Keratinocyte (primary cell): ENCODE data around the gene PLK4. TPM values are rescaled to one million over a fixed set of nuclear protein-coding genes. Genes with fewer than 3 reads are reported as not detected.

Experiments
- DNase-seq: peaks from one replicate; pipeline ENCODE4 v3.0.0-alpha.2; 2011; ENCODE audit warnings: low read depth, missing footprints, low spot score
- FAIRE-seq: peaks from 2 replicates; lab custom pipeline; 2011; peaks lifted over from hg19 to GRCh38; lab: Jason Lieb, UNC
- H2AFZ ChIP-seq: 2 replicates; pipeline ENCODE4 v1.6.0; 2012; ENCODE audit warnings: low read length, control low read depth, inconsistent platforms; ENCODE audit not compliant: control insufficient read depth
- H3K27ac ChIP-seq: 2 replicates; pipeline ENCODE4 v1.5.1; 2011; ENCODE audit warnings: low read length; ENCODE audit not compliant: control insufficient read depth, insufficient read depth
- H3K27me3 ChIP-seq: 3 replicates; pipeline ENCODE4 v1.6.0; 2011; ENCODE audit warnings: low read length; ENCODE audit not compliant: control insufficient read depth, insufficient read depth; ENCODE audit errors: extremely low read depth
- H3K36me3 ChIP-seq, 2 experiments: 2 replicates in 1 of 2; 3 replicates in 1 of 2; pipeline ENCODE4 v1.5.1; 2011; ENCODE audit warnings: low read length in 2 of 2, mild to moderate bottlenecking in 1 of 2; ENCODE audit not compliant: control insufficient read depth in 2 of 2, insufficient read depth in 2 of 2; ENCODE audit errors: extremely low read depth in 1 of 2
- H3K4me1 ChIP-seq: 3 replicates; pipeline ENCODE4 v1.5.1; 2011; ENCODE audit warnings: low read length; ENCODE audit not compliant: control insufficient read depth, insufficient read depth; ENCODE audit errors: extremely low read depth
- H3K4me2 ChIP-seq: 3 replicates; pipeline ENCODE4 v1.6.0; 2011; ENCODE audit warnings: low read depth, low read length; ENCODE audit not compliant: control insufficient read depth, insufficient read depth; ENCODE audit errors: extremely low read depth
- H3K4me3 ChIP-seq, 3 experiments: fragments of 200-600 bp in 1 of 3; sonication (generic) in 1 of 3; 2 replicates in 2 of 3; 3 replicates in 1 of 3; pipeline ENCODE4 v1.5.1; 2011 to 2016; ENCODE audit warnings: low read length in 3 of 3, mild to moderate bottlenecking in 3 of 3, control low read depth in 2 of 3, inconsistent platforms in 1 of 3, low read depth in 1 of 3, mixed read lengths in 1 of 3, mixed run types in 1 of 3, moderate library complexity in 1 of 3; ENCODE audit not compliant: control insufficient read depth in 2 of 3, insufficient read depth in 2 of 3; ENCODE audit errors: extremely low read depth in 1 of 3
- H3K79me2 ChIP-seq: 2 replicates; pipeline ENCODE4 v1.6.0; 2012; ENCODE audit warnings: low read length; ENCODE audit not compliant: control insufficient read depth, insufficient read depth
- H3K9ac ChIP-seq: 3 replicates; pipeline ENCODE4 v1.6.0; 2011; ENCODE audit warnings: low read length; ENCODE audit not compliant: control insufficient read depth, insufficient read depth; ENCODE audit errors: extremely low read depth
- H3K9me1 ChIP-seq: 3 replicates; pipeline ENCODE4 v1.6.0; 2011; ENCODE audit warnings: low read length; ENCODE audit not compliant: control insufficient read depth, insufficient read depth; ENCODE audit errors: extremely low read depth
- H3K9me3 ChIP-seq: 2 replicates; pipeline ENCODE4 v1.5.1; 2012; ENCODE audit warnings: low read depth, low read length; ENCODE audit not compliant: control insufficient read depth
- H4K20me1 ChIP-seq: 3 replicates; pipeline ENCODE4 v1.6.0; 2011; ENCODE audit warnings: low read length; ENCODE audit not compliant: control insufficient read depth, insufficient read depth; ENCODE audit errors: extremely low read depth
- CTCF ChIP-seq, 3 experiments: IDR thresholded peaks in 1 of 3; conservative IDR thresholded peaks in 1 of 3; optimal IDR thresholded peaks in 1 of 3; 2 replicates in 2 of 3; 3 replicates in 1 of 3; pipeline versions ENCODE3 to v1.5.1; 2011; ENCODE audit warnings: low read length in 3 of 3, mild to moderate bottlenecking in 3 of 3, moderate library complexity in 2 of 3, control low read depth in 1 of 3, inconsistent platforms in 1 of 3; ENCODE audit not compliant: insufficient read depth in 2 of 3; ENCODE audit errors: extremely low read depth in 1 of 3
- EZH2 ChIP-seq: IDR thresholded peaks from one replicate; pipeline ENCODE4 v1.6.1; 2012; ENCODE audit warnings: inconsistent platforms, mild to moderate bottlenecking, low read length, moderate library complexity
- dilution Hi-C: fragments of 300-500 bp; cut with MboI; formaldehyde crosslinking; loops from one replicate; pipeline ENCODE4 v1.7.0; 2020; ENCODE audit warnings: low sequenced_read_pairs; ENCODE audit not compliant: extremely low pct_ligation_motif_present
- polyA plus RNA-seq, 5 experiments: library from polyadenylated mRNA; depleted of rRNA in 3 of 5; stranded (reverse) in 3 of 5; stranded (forward) in 1 of 5; unstranded in 1 of 5; fragments of >200 nt; gene quantifications; 1 replicate in 1 of 5; 2 replicates in 3 of 5; 3 replicates in 1 of 5; pipeline versions ENCODE4 v1.2.1 to v1.2.3, GENCODE V29; 2011 to 2012; ENCODE audit warnings: missing spikeins in 2 of 5, low read depth in 1 of 5, low replicate concordance in 1 of 5

The PLK4 gene
- polyA plus RNA-seq, 1 donor (not counting 4 experiments of a cell fraction or from before 2014, with no cell fraction given), result 21.4 TPM

DNA sequence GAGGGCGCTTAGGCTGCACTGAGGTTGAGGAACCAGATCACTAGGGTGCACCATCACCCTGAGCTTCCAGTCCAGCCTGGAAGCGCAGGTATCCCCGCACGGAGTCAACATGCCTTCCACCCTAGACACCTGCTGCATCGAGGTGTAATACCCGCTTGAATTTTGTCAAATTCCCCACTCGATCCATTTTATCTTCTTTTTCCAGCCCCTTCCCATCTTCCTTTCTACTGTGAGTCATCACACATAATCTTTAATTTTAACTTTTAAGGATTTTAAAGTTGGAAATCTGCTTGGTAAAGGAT, 821 bp downstream of the PLK4 start:
- H3K9me3 ChIP-seq, result no peaks in the 10 kb centered on the region

DNA sequence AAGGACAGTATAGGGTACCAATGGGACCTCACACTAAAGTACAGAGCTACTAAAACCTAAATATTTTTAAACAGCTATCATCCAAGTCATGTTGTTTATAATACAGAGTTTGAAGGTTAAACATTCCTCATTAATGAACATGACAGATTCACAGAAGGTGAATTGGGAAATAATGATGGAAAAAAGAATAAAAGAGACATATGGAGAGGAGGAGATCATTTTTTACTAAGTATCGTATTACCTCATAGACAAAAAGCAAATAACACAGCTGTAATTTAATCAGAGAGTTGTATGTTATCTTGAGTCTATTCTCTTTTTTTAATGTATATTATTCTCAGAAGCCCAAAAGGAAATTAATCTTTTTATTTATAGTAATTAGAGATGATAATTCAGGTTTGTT, 7.9 kb downstream of the PLK4 start:
- no peak overlapping the region for H3K9ac ChIP-seq
- FAIRE-seq (no peak), DNase-seq (no peak)
- H3K4me2 ChIP-seq, result no peak overlapping the region
- dilution Hi-C loops, result no loop called here
- H3K79me2 ChIP-seq, result peaks cover 5% of the 10 kb centered on the region
- H3K27me3 ChIP-seq, result no peaks in the 10 kb centered on the region
- TF ChIP-seq EZH2 (no peak), CTCF (optimal IDR thresholded peaks at IDR 0.05 in 1 of 3, IDR thresholded peaks at IDR 0.05 in 1 of 3, conservative IDR thresholded peaks at IDR 0.05 in 1 of 3; ENCODE audit: extremely low read depth in 1 of 3, insufficient read depth in 2 of 3, low read length in 3 of 3) (no peak)
- no peaks in the 10 kb centered on the region for H3K9me1 ChIP-seq
- peaks cover 0 to 11% of the 10 kb centered on the region in 2 experiments for H3K36me3 ChIP-seq
- H3K4me3 ChIP-seq, result no peak overlapping the region
- no peak overlapping the region for H2AFZ ChIP-seq
- H4K20me1 ChIP-seq, result no peaks in the 10 kb centered on the region
- H3K9me3 ChIP-seq, result no peaks in the 10 kb centered on the region
- H3K27ac ChIP-seq, result no peak overlapping the region
- no peaks in the 10 kb centered on the region for H3K4me1 ChIP-seq

More for the DNA sequence above, 821 bp downstream of the PLK4 start:
- TF ChIP-seq EZH2, result no peak
- TF ChIP-seq CTCF (optimal IDR thresholded peaks at IDR 0.05 in 1 of 3, IDR thresholded peaks at IDR 0.05 in 1 of 3, conservative IDR thresholded peaks at IDR 0.05 in 1 of 3; ENCODE audit: extremely low read depth in 1 of 3, insufficient read depth in 2 of 3, low read length in 3 of 3), result peak in 1 of 3 experiments; percentile 50
- H4K20me1 ChIP-seq, result no peaks in the 10 kb centered on the region
- H3K9ac ChIP-seq, result peak overlapping the region; percentile 94
- H3K79me2 ChIP-seq, result peaks cover 25% of the 10 kb centered on the region
- peak overlapping the region; percentile 98 for H2AFZ ChIP-seq
- FAIRE-seq (no peak), DNase-seq (no peak)
- peaks cover 0 to 7% of the 10 kb centered on the region in 2 experiments for H3K36me3 ChIP-seq
- H3K4me1 ChIP-seq, result peaks cover 7% of the 10 kb centered on the region
- dilution Hi-C loops, result no loop called here
- peak overlapping the region; percentile 82 to 93 (median 91) for H3K4me3 ChIP-seq
- H3K27ac ChIP-seq, result peak overlapping the region; percentile 94
- H3K4me2 ChIP-seq, result peak overlapping the region; percentile 88
- no peaks in the 10 kb centered on the region for H3K27me3 ChIP-seq
- no peaks in the 10 kb centered on the region for H3K9me1 ChIP-seq
